Cardiac septum (tissue), 1 donor: ENCODE results near the gene RASAL3. TPM values are rescaled to one million over a fixed set of nuclear protein-coding genes. Genes with fewer than 3 reads are reported as not detected.

Experiments
- DNase-seq: peaks from one replicate; pipeline ENCODE4 v3.0.0-alpha.2; 2020; ENCODE audit warnings: low spot score
- intact Hi-C: fragments of 100-400 bp; cut with DNase I; formaldehyde crosslinking; loops from one replicate; pipeline ENCODE4 v1.14.0; 2022
- total RNA-seq: library from RNA; stranded (reverse); fragmentation: NEBNext Ultra II Directional; extraction: Animal tissue kit (Norgen Biotek cat#: 25700); gene quantifications from one replicate; pipeline ENCODE4 v1.2.1, GENCODE V29; 2021
- donor health status: DM: no; HTN: no; CAD: no.

RASAL3 gene
- total RNA-seq, 1 donor from 2014 or later, result 1.7 TPM

DNA sequence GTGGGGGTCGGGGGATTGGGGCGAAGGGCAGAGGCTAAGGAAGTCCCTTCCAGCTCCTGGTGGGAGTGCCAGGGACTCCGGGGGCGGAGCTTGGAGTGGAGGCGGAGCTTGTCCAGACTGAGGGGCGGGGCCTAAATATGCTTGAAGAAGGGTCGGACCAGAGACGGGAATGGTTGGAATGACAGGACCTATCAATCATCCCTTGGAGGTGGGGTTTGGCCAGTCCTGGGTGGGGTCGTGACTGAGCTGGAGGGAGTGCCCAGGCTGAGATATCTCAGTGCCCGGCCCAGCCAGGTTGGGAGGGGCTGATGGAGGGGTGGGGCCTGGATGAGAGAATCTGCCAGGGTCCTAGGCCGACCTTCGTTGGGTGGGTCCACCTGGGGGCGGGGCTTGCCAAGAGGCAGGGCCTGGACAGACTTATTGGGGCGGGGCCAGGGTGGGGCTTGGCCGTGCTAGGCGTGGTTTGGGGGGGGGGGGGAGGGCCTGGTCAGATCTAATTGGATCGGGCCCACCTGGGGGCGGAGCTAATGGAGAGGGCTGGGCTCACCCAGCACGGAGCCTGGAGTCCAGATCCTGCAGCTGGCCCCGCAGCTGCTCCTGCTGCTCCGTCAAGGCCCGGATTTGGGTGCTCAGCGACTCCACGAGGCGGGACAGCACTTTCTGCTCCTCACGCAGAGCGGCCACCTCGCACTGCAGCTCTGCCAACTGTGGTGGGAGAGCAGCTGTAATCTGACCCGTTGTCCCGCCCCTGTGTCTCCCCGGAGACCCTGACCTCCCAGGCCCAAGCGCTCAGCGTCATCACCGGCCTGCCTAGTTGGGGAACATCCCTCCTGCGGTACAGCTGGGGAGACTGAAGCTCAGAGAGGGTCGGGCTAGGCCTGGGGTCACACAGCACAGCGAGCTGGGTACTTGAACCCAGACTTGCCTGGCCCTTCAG, 12.0 kb downstream of the RASAL3 start:
- intact Hi-C loops, result loop anchor here (10.0 kb wide), 1 partner anchor 102 kb away; no protein-coding TSS in a partner anchor

DNA sequence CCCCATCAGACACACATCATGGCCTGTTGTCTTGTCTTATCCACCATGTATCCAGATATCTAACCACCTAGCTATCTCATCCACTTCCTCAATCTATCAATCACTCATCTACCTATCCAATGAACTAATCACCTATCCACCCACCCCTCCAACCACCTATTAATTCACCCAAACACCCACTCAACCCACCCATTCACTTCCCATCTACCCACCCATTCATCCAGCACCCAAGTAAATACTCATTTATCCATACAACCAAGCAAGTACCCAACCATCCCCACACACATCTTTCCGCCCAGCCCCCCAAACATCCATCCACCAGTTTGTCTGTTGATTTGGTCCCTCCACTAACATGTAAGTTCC, 13.8 kb downstream of the RASAL3 start:
- intact Hi-C loops, result loop anchor here (10.0 kb wide), 1 partner anchor 104 kb away; no protein-coding TSS in a partner anchor
- DNase-seq, result no peak

More for the DNA sequence above, 12.0 kb downstream of the RASAL3 start:
- peak; percentile 92 for DNase-seq

DNA sequence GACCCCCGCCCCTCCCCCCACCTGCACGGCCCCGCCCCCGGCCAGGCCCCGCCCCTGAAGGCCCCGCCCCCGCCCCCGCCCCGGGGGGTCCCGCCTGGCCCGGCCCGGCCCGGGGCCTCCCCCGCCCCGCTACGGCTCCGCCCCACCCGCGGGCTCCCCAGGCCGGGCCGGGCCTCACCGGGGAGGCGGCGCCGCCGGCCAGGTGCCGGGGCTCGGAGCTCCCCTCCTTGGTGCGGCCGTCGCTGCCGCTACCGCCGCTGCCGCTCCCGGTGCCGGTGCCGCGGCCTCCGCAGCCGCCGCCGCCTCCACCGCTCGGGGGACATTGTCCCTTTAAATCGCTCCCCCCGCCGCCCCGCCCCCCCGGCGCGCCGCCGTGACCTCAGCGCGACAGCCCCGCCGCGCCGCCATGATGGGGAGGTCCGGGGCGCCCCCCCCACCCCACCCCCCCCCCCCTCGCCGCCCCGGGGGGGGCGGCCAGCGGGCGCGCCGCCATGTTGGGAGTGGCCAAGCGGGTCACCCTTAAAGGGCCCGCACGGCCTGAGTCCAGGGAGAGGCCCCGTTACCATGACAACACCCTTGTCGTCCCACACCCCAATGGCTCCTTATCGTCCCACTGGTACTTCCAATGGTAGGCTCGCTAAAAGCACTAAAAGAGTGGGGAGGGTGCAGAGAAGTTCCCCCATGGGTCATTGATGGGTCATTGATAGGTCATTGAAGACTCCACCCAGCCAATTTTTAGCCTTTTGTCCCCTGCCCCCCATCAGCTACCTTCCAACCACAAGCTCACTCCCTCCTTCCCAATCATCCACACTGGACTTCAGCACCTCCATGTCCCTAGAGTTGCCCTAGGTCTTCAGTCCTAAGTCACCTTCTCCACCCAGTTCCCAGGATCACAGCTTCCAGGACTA, 14.5 kb downstream of the RASAL3 start, which contains the start of gene WIZ:
TSS of gene WIZ (minus strand) at position 337 of the 908 bp plus-strand sequence. CDS start 1,649 bp downstream, outside the sequence.
- DNase-seq, result peak; percentile 92
- intact Hi-C loops, result loop anchor here (2.0 to 10.0 kb wide), 2 partner anchors 17 to 105 kb away; no protein-coding TSS in a partner anchor

GRCh38 chr19:15448778-15449619, 15.3 kb downstream of the RASAL3 start:
- no peak for DNase-seq
- intact Hi-C loops, result loop anchor here (2.0 kb wide), 1 partner anchor 16 kb away; no protein-coding TSS in a partner anchor

DNA sequence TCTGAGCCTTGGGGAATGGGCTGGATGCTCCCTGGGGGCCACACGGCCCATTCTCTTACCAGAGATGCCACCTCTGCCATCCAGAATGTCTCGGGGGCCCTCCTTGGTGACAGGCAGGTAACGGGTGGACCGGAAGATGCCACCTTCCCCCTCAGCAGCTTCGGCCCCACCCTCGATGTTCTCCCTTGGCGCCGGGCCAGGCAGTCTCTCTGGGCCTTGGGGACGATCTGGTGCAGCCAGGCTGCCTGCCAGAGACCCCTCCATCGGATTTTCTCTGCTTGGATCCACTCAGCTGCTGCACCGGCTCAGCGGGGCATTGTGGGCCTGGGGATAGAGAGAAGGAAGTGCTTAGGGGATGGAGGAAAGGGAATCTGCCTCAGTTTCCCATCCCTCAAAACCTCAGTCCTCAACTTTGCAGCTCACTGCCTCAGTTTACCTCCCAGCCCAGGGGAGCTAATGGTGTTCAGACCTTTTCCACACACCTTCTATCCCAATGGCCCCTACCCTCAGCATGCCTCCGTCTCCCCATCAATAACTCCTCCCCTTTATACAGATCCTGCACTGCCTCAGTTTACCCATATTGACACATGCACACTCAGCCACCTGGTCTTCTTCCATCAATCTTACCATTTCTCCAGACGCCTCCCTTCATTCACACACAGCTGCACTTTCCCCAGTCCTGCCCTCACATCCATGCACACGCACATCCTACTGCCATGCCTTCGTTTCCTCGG, 16.1 kb downstream of the RASAL3 start:
- no peak for DNase-seq
- intact Hi-C loops, result loop anchor here (2.0 kb wide), 1 partner anchor 15 kb away; no protein-coding TSS in a partner anchor

DNA sequence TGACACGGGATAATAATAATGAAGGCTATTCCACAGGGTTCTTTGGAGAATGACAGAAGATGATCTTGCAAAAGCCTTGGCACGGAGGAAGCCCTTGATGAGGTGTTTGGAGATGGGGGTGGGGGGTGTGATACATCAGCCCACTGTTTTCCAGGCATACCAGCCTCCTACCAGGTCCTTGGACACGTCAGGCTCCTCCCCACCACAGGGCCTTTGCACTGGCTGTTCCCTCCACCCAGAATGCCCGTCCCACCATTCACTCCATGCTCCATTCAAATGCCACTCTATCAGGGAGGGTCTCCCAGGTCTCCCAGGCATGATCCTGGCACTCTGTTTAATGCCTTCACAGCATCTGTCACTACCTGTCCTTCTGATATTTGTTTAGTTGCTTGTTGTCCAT, 17.3 kb downstream of the RASAL3 start:
- DNase-seq, result no peak
- intact Hi-C loops, result no loop called here

DNA sequence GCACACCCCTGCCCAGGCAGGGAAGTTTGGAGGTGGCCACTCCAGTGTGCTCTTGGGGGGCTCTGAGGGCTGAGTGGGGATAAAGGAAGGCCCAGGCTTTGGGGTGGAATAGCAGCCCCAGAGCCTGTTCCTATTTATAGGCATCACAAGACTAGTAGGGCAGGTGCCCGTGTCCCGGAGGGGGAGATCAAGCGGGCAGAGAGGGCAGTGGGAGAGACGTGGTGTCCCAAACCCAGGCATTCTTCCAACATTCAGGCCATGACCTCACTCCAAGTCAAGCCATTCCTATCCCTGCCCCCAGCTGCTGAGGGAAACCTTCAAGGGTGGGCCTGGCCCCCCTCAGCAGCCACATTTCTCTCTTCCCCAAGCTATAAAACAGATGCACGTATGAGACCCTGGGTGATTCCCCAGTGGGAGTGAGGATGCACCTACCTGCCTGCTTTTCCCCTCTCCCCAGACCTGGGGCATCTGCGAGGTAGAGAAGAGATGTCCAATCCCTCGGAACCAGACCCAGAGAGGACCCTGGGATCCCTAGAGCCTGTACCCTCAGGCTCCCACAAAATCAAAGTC, 18.5 kb downstream of the RASAL3 start:
- intact Hi-C loops, result no loop called here
- DNase-seq, result no peak

GRCh38 chr19:15445227-15445605, 19.1 kb downstream of the RASAL3 start:
- intact Hi-C loops, result no loop called here
- no peak for DNase-seq

DNA sequence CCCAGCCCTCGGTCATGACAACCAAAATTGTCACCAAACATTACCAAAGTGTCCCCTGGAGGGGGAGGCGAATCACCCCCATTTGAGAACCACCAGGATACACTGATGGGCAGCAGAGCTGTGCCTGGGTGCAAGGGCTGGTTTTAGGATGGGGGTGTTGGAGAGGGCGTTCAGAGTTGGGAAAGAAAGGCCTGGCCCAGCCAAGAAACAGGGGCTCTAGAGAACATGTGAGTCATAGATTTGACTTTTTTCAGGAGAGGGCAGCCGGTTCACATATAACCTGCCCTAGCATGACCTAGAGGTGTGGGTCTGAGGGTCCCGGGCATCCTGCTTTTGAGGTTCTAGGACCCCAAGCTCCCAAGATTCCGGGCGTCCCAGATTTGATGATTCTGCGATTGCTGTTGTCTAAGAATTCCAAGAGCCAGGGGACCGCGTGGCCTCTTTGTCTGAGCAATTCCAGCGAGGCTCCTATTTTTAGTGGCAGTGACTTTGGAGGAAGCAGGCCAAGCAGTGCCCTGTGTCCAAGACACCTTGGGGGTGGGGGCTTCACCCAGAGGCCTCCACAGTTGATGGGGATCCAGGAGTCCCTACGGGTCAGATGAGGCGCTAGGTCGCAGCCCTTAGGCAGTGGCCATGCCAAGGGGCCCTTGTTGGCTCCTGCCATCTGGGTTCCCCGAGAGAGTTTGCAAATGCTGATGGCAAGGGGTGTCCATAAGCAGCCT, 19.7 kb downstream of the RASAL3 start:
- intact Hi-C loops, result no loop called here
- no peak for DNase-seq

DNA sequence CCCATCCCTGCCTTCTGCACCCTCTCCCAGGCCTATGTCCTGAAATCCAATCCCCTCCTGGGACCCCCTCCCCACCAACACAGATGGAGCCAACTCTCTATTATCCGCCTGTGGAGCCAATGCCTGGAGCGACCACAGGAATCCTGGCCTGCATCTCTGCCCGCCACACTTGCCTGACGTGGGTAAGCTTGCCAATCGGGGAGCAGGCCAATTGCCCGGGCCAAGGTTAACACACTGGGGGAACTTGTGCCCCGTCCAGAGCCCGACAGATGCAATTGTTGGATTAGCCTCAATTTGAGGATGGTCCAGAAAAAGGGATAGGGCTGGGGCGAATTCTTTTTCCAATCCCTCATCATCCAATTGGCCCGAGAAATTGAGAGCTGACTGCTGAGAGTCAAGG, 20.5 kb downstream of the RASAL3 start:
- DNase-seq, result no peak
- intact Hi-C loops, result no loop called here

GRCh38 chr19:15443325-15443724, 21.0 kb downstream of the RASAL3 start:
- DNase-seq, result no peak
- intact Hi-C loops, result no loop called here

DNA sequence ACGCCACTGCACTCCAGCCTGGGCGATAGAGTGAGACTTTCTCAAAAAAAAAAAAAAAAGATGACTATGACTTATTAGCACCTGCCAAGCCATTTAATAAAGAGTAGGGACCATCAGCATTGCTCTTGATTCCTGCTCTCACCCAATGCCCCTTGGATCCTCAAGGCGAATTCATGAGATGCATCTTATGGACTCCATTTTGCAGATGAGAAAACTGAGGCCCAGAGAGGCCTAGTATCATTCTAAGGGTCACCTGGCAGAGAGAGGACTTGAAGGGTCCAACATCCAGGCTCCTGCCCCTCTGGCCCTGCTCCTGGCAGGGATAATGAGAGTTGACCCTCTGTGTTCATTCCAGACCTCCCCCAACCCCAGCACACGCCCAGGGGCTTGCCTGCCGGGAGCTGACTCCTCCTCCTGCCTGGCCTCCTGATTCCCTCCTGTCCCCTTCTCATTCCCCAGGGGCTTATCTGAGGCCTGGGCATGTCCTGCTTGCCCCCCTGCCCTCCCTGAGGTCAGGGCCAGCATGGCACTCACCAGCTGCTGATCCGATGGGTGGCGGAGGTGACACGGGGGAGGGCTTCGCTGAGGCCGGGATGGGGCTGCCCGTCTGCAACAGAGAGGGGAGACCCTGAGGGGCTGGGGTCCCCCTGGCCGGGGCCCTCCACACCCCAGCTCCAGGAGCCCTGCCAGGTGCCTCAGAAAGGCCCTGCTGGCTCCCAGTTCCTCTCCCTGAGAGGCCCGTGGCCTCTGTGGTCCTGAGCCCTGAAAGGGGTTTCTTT, 22.0 kb downstream of the RASAL3 start:
- DNase-seq, result no peak
- intact Hi-C loops, result no loop called here

GRCh38 chr19:15441317-15441716, 23.0 kb downstream of the RASAL3 start:
- no peak for DNase-seq
- intact Hi-C loops, result no loop called here

GRCh38 chr19:15439821-15440641, 24.3 kb downstream of the RASAL3 start:
- DNase-seq, result no peak
- intact Hi-C loops, result no loop called here

DNA sequence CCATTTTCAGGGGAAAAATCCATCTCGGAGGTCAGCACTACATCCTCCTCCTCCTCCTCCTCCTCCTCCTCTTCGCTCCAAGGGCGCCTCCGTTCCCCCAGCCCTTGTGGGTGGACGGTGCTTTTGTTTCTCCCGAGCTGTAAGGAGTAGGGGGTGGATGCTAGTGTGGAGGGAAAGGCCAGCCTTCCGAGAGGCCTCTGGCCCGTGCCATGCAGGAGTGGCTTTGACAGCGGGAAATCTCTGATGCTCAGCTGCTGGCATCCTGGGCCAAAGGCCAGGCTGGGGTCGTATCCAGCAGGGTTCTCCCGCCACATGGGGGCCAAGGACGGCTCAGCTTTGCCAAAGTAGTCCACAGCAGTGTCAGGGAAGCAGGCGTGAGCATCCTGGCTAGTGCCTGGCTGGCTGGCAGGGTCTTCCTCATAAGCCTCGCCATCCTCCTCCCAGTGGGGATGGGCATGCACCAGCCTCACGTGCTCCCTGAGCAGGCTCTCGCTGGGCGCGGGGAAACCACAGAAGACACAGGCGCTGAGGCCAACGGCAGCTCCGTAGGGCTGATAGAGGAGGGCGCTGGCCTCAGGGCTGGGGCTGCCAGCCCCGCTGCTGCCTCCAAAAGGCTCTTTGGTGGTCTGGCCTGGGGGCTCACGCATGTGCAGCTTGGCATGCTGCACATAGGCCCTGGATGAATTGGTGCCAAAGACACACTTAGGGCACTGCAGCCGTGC, 25.1 kb downstream of the RASAL3 start:
- DNase-seq, result no peak
- intact Hi-C loops, result no loop called here
